GM19372 (cell line): ENCODE results near the gene COPS9.

Experiments used
- ATAC-seq: cut with Tn5 transposase; IDR thresholded peaks from one replicate; pipeline ENCODE4 v1.9.1; 2021; ENCODE audit warnings: mild to moderate bottlenecking, low read depth, moderate library complexity; ENCODE audit not compliant: unreplicated experiment

COPS9 gene

GRCh38 chr2:240151477-240152031 is 15.4 kb upstream of the COPS9 start:
- no peak for ATAC-seq

DNA sequence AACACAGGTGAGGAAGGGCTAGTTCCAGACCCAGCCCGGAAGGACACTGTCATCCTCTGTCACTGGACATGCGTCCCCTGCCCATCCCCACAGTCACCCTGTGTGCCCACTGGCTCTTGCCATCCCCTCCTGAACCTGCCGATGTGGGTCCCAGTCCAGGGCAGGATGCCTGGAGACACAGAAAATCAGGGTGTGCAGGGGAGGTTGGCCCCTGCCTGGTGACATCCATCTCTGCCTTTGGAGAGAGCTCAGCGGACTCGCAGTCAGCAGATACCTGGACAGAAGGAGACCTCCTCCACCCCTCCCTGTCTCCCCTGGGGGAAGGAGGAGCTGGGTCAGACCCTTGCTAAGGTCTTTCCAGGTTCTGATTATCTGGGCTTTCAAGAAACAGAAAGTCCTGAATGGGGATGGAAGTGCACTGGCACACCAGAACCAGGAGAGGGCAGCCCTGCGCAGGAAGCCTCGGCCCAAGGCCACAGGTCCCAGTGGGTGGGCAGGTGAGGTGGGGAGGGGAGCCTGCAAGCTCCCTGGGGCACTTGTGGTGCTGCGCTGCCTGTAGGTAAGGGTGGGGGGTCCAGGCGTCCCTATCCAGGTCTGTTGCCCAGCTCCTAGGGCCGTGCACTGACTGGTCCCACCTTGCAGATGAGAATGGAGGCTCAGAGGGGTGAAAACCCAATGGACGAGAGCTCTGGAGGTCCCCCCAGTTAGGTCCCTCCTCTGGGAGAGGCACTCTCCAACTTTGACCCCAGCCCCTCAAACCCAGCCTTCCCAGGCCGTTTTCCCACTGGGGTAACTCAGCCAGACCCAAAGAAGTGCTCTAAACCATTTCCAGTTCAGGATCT is 14.1 kb upstream of the COPS9 start:
- ATAC-seq: no peak

GRCh38 chr2:240147911-240148587 is 11.9 kb upstream of the COPS9 start:
- ATAC-seq: no peak

GRCh38 chr2:240147382-240147781 is 11.3 kb upstream of the COPS9 start:
- ATAC-seq: no peak

- no peak for ATAC-seq
Observed at GRCh38 chr2:240146627-240147278, 10.6 kb upstream of the COPS9 start.

DNA sequence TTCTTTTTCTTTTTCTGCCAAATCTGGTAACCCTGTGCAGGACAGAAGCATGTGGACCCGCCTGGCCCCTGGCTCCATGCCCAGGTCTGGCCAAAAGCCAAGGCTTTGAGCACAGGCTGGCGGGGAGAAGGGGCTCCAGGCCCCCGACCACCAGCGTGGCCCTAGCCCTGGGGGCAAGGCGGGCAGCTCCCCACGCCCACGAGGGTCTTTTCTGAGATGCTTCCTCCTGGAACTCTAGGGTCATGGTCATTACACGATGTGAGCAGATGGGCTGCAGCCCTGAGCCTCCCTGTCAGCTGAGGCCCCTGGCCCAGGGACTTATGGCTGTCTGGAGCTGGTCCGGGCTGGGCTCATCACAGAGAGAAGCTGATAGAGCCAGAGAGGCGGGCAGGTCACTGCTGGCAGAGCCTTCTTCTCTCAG is 10.0 kb upstream of the COPS9 start:
- ATAC-seq: no peak

- no peak for ATAC-seq
Observed at GRCh38 chr2:240145461-240145860, 9.4 kb upstream of the COPS9 start.

GRCh38 chr2:240144649-240145261 is 8.7 kb upstream of the COPS9 start:
- no peak for ATAC-seq

- no peak for ATAC-seq
Observed at GRCh38 chr2:240143801-240144648, 7.9 kb upstream of the COPS9 start.

DNA sequence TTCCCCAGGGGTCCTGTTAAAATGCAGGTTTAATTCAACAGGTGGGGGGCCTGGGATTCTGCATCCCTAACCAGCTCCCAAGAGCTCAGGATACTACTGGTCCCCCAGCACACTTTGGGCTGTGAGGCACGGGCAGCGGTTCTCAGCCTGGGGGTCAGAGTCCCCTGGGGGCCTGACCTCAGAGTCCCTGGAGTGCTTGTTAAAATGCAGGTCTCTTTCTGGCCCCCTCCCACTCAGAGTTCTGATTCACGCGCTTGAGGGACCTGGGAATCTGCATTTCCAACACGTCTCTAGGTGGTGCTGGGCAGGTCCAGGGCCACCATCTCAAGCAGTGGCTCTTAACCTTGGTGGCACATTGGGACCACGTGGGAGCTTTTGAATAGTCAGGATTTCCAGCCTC is 7.2 kb upstream of the COPS9 start:
- no peak for ATAC-seq

DNA sequence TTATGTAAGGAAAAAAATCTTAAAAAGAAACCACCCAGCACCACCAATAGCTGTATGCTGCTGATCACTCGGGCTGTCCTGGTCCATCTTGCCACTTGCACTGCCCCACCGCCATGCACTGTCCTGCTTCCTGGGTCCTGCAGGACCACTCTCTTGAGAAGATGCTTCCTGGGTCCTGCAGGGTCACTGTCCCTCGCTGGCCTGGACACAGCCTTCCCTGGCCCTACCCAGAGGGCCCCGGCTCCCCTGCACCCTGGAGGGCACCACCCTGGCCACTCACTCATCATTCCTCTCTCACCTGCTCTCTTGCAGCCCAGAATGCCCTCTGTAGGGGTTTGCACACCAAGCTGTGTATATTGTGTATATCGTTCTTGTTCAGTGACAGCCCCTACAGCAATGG is 6.8 kb upstream of the COPS9 start:
- no peak for ATAC-seq

GRCh38 chr2:240142256-240142775 is 6.2 kb upstream of the COPS9 start:
- ATAC-seq: no peak

DNA sequence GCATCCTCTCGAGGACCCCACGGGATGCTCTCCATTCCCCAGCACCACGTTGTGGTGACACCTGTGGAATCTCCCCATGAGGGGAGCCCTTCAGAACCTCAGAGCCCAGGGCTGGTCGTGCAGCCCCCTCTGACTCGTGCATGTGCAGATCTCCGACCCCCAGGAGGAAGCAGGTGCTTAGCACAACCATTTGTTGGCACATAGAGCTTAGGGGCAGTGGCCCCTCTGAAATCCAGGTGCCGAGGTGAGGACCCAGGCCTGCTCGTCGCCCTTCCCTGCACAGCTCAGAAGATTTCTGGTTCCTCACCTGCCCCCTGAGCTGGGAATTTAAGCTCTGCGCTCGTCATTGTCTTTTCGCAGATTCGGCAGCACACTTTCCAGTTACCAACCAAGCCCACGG is 5.6 kb upstream of the COPS9 start:
- ATAC-seq: no peak

DNA sequence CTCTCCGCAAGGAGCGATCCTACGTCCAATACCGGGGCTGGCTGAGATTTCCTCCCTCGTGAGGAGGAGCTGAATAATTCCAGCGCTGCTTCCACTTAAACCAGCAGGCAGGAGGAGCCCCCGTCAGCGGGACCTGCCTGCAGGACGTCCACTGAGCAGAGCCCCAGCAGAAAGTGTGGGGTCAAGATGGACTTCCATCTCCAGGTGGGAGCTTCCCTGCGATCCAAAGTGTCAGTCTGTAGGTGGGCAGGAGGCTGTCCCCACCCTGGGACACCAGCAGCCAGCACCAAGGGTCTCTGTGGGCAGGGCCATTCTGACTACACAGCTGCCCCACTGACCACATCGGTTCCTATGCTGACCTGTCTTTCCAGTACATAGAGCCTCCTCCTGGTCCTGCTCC is 4.8 kb upstream of the COPS9 start:
- ATAC-seq: no peak

- no peak for ATAC-seq
Observed at GRCh38 chr2:240140511-240140910, 4.4 kb upstream of the COPS9 start, which contains the start of gene OTOS. OTOS (minus strand) TSS chr2:240140658; CDS start chr2:240140326, 332 bp downstream.

GRCh38 chr2:240139666-240140393 is 3.7 kb upstream of the COPS9 start:
- no peak for ATAC-seq

DNA sequence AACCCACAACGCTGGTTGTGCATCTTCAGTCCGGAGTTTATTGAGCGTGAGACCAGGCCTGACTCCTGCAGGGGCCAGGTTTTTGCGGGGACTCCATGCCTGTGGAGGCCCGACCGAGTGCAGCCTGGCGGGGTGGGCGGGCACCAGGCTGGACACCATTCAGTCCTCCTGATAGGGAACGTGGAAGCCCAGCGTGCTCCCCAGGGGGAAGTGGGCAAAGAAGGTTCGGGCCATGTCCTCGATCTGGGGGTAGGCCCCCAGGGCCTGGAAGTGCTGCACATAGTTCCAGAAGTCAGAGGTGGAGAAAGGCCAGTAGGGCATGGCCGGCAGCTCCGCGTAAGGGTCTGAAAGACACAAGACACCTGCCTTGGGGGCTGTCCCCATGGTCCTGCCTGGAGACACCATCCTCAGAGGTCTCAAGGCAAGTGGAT is 2.9 kb upstream of the COPS9 start:
- no peak for ATAC-seq

GRCh38 chr2:240138254-240138984 is 2.3 kb upstream of the COPS9 start:
- ATAC-seq: no peak
